Measurements from ENCODE around the gene PRKCI.
"Not testable (repeated sequence)": the region's sequence is repeated elsewhere in the genome, so short reads cannot be mapped to it uniquely, and the experiment has no call there.

Gene PRKCI

DNA sequence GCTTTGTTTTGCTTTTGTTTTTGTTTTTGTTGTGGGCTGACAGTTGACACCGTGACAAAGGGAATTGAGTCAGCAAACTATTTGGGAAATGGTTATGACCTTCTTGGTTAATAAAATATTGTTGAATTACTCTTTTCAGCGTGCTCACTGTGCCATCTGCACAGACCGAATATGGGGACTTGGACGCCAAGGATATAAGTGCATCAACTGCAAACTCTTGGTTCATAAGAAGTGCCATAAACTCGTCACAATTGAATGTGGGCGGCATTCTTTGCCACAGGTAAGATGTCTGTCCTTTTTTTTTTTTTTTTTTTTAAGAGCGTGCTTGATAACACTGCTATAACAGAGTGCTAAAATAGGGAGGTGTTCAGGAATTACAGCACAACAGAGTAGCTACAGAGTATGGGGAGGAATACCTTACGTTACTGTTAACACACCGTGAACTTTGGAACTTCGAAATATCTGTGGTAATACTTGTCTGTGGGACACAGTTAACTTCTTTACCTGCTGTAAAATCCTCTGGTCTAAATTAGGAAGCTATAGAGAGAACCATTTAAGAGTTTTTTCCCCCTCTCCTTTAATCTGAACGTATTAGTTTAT lies 48.2 kb downstream of the PRKCI start (continued):
- TF ChIP-seq ZFP3 (tag by site-specific recombination; IDR thresholded peaks at IDR 0.05; ENCODE audit: low read depth) = no peak
- TF ChIP-seq SP2 (tag by site-specific recombination; IDR thresholded peaks at IDR 0.05) = no peak

DNA sequence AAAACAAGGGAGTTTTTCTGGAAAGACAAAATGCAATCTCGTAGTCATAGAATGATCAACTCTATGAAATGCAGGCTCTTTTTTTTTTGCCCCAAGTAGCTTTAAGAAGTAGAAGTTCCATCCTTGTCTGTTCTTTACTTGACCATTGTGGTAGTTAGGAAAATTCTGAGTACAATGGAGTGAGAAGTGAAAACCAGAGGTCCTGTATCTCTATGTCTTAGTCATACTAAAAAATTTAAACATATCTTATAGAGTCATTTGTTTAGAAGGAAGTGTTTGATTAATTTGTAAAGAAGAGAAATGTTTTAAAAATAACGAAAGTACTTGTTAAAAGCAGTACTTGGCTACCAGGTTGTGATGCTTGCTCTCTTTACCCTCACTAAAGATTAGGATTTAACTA lies 52.4 kb downstream of the PRKCI start:
- no peaks in the 10 kb centered on the region for H3K4me1 ChIP-seq (ENCODE audit: control insufficient read depth, insufficient read depth, low read length)
- ChIA-PET CTCF (interaction anchor here (0.6 kb wide), 1 partner anchor 24 kb away, joined by 4 read pairs; no protein-coding TSS in a partner anchor), POLR2A (no interaction called here)
- no peaks in the 10 kb centered on the region for H3K9me3 ChIP-seq (ENCODE audit: control insufficient read depth, insufficient read depth, low read depth, low read length)
- no peak overlapping the region for H3K27ac ChIP-seq (ENCODE audit: extremely low read depth, low read depth, low read length)
- no peak for TF ChIP-seq ZNF776 (tag by site-specific recombination; IDR thresholded peaks at IDR 0.05; ENCODE audit: borderline replicate concordance)
- H3K36me3 ChIP-seq (ENCODE audit: control insufficient read depth in 2 of 2, insufficient read depth in 1 of 2, low read length in 2 of 2) = peaks cover 5 to 56% of the 10 kb centered on the region in 2 experiments
- no peak overlapping the region for H3K4me3 ChIP-seq (ENCODE audit: low read depth, low read length)

DNA sequence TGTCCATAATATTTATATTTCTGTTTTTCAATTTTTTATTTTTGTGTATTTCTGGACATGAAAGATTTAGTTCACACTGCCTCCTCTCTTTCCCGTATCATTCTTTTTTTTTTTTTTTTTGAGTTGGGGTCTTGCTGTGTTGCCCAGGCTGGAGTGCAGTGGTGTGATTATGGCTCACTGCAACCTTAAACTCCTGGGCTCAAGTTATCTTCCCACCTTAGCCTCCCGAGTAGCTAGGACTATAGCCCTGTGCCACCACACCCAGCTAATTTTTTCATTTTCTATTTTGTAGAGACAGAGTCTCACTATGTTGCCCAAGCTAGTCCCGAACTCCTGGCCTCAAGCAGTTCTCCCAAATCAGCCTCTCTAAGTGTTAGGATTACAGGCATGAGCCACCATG lies 53.6 kb downstream of the PRKCI start:
- Histone ChIP-seq H3K27ac (ENCODE audit: extremely low read depth, low read depth, low read length) (no peak overlapping the region), H3K4me1 (ENCODE audit: control insufficient read depth, insufficient read depth, low read length) (no peaks in the 10 kb centered on the region), H3K9me3 (ENCODE audit: control insufficient read depth, insufficient read depth, low read depth, low read length) (no peaks in the 10 kb centered on the region), H3K36me3 (ENCODE audit: control insufficient read depth in 2 of 2, insufficient read depth in 1 of 2, low read length in 2 of 2) (peaks cover 8 to 51% of the 10 kb centered on the region in 2 experiments), H3K4me3 (ENCODE audit: low read depth, low read length) (no peak overlapping the region)
- CTCF ChIA-PET = no interaction called here
- TF ChIP-seq ZNF121 (tag by site-specific recombination; IDR thresholded peaks at IDR 0.05) = peak; percentile 43; the same call in 1 of the 2 replicates
- no peak for TF ChIP-seq ZNF133 (tag by site-specific recombination; IDR thresholded peaks at IDR 0.05)
- TF ChIP-seq, protein P1, sequence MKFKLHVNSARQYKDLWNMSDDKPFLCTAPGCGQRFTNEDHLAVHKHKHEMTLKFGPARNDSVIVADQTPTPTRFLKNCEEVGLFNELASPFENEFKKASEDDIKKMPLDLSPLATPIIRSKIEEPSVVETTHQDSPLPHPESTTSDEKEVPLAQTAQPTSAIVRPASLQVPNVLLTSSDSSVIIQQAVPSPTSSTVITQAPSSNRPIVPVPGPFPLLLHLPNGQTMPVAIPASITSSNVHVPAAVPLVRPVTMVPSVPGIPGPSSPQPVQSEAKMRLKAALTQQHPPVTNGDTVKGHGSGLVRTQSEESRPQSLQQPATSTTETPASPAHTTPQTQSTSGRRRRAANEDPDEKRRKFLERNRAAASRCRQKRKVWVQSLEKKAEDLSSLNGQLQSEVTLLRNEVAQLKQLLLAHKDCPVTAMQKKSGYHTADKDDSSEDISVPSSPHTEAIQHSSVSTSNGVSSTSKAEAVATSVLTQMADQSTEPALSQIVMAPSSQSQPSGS (tag by site-specific recombination; IDR thresholded peaks at IDR 0.05; ENCODE audit: low read depth) = no peak
- TF ChIP-seq, protein P2, sequence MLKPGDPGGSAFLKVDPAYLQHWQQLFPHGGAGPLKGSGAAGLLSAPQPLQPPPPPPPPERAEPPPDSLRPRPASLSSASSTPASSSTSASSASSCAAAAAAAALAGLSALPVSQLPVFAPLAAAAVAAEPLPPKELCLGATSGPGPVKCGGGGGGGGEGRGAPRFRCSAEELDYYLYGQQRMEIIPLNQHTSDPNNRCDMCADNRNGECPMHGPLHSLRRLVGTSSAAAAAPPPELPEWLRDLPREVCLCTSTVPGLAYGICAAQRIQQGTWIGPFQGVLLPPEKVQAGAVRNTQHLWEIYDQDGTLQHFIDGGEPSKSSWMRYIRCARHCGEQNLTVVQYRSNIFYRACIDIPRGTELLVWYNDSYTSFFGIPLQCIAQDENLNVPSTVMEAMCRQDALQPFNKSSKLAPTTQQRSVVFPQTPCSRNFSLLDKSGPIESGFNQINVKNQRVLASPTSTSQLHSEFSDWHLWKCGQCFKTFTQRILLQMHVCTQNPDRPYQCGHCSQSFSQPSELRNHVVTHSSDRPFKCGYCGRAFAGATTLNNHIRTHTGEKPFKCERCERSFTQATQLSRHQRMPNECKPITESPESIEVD (tag by site-specific recombination; IDR thresholded peaks at IDR 0.05) = no peak
- POLR2A ChIA-PET = no interaction called here

DNA sequence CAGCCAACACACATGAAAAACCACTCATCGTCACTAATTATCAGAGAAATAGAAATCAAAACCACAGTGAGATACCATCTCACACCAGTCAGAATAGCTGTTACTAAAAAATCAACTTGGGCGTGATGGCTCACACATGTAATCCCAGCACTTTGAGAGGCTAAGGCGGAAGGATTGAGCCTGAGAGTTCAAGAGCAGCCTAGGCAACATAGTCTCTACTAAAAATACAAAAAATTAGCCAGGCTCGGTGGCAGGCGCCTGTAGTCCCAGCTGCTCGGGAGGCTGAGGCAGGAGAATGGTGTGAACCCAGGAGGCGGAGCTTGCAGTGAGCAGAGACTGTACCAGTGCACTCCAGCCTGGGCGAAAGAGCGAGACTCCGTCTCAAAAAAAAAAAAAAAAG lies 55.1 kb downstream of the PRKCI start:
- CTCF ChIA-PET; H3K4me1 ChIP-seq (ENCODE audit: control insufficient read depth, insufficient read depth, low read length); H3K9me3 ChIP-seq (ENCODE audit: control insufficient read depth, insufficient read depth, low read depth, low read length); H3K4me3 ChIP-seq (ENCODE audit: low read depth, low read length); H3K27ac ChIP-seq (ENCODE audit: extremely low read depth, low read depth, low read length): not testable (repeated sequence)
- POLR2A ChIA-PET = interaction anchor here (0.7 kb wide), 1 partner anchor 24 kb away, joined by 4 read pairs; no protein-coding TSS in a partner anchor
- peaks cover 8 to 56% of the 10 kb centered on the region in 2 experiments; a peak in 2 of 3 replicates for H3K36me3 ChIP-seq (ENCODE audit: control insufficient read depth in 2 of 2, insufficient read depth in 1 of 2, low read length in 2 of 2)

DNA sequence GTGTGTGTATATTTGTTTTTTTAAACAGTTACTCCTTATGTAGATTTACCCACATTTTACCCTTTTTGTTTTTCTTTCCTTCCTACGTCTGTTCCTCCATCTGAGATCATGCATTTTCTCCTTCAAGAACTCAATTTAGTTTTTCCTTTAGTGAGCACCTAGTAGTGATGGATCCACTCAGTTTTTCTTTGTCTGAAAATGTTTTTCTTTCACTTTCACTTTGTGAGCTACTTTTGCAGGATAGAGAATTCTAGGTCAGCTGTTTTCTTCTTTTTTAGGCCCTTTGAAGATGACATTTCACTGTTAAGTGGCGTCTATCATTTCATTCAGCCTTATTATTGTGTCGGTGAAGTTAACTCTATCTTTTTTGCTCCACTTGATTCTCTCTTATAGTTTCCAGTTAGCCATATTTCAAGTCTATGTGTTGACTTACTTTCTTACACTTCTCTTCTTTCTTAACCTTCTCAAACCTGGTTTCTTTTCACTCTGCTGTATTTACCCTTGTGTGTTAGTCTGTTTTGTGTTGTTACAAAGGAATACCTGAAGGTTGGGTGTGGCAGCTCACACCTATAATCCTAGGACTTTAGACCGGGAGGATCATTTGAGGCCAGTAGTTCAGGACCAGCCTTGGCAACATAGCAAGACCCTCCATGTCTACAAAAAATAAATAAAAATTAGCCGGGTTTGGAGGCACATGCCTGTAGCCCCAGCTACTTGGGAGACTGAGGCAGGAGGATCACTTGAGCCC lies 55.8 kb downstream of the PRKCI start:
- H3K4me3 ChIP-seq (ENCODE audit: low read depth, low read length) = no peak overlapping the region
- no peaks in the 10 kb centered on the region for H3K4me1 ChIP-seq (ENCODE audit: control insufficient read depth, insufficient read depth, low read length)
- TF ChIP-seq ZNF48 (tag by site-specific recombination; IDR thresholded peaks at IDR 0.05) = no peak
- TF ChIP-seq, protein P2 (tag by site-specific recombination; IDR thresholded peaks at IDR 0.05) = 0 out of 2 replicates have a peak, but pooled peaks have one; percentile 6
- no peak for TF ChIP-seq EGR2 (tag by site-specific recombination; IDR thresholded peaks at IDR 0.05; ENCODE audit: low read depth)
- TF ChIP-seq PRDM1 (tag by site-specific recombination; IDR thresholded peaks at IDR 0.05) = peak; percentile 62
- TF ChIP-seq ZNF677 (tag by site-specific recombination; IDR thresholded peaks at IDR 0.05) = no peak
- peak; percentile 34; the same call in 1 of the 2 replicates for TF ChIP-seq ZNF664 (tag by site-specific recombination; IDR thresholded peaks at IDR 0.05)
- POLR2A ChIA-PET = no interaction called here
- CTCF ChIA-PET = no interaction called here
- H3K9me3 ChIP-seq (ENCODE audit: control insufficient read depth, insufficient read depth, low read depth, low read length) = no peaks in the 10 kb centered on the region
- H3K36me3 ChIP-seq (ENCODE audit: control insufficient read depth in 2 of 2, insufficient read depth in 1 of 2, low read length in 2 of 2) = peaks cover 8 to 51% of the 10 kb centered on the region in 2 experiments; a peak in 2 of 3 replicates
- no peak overlapping the region for H3K27ac ChIP-seq (ENCODE audit: extremely low read depth, low read depth, low read length)

All from HEK293 (cell line).